ENCODE results near the gene VGLL3.
"Not testable (repeated sequence)": the region's sequence is repeated elsewhere in the genome, so short reads cannot be mapped to it uniquely, and the experiment has no call there.

VGLL3 gene

DNA sequence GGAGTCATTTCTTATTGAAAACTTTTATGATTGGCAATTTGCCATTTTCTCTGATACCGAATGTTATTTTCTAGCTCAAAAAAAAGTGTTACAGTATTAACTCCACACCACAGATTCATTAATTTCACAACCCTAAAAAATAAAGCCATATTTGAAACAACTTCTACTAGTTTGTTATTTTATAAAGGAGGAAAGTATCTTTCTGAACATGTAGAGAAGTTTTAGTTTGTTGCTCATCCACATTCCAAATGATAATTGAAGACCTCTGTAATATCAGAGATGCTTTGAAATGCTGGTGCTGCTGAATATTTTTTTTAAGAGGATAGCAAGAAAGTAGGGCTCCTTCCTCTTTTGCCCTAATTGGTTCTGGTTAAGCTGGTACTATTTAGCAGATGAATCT is 1.9 kb downstream of the VGLL3 start:
- DNase-seq: no peak

DNA sequence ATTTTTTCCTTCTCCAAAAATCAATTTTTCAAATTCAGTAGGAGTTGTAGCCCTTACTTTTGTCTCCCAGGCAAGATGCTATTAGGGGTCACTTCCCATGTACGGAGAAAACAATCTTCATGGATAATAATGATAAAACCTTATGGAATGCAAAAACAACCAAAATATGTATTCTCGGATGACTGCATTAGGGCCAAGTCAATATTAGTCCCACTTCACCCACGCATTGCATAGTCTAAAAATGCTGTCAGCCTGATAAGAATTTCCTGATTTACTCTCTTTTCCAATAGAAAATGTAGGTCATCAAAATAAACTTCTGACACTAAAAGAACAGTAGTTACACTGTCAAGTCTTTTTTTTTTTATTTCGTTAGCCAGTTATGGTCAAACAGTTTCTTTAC is 2.7 kb downstream of the VGLL3 start:
- DNase-seq: no peak

DNA sequence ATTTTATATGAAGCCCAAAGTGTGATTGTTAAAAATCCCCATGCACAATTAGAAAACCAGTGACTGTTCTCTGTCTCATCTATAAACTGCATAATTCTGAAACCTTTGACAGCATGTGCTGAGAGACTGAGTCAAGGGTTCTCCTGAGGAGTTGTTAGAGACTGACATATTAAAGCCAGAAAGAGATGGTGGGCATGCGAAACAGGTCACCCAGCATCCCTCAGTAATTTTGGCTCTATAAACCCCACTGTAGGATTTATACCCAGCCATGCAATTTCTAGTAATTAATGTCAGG is 3.6 kb downstream of the VGLL3 start:
- no peak for DNase-seq

DNA sequence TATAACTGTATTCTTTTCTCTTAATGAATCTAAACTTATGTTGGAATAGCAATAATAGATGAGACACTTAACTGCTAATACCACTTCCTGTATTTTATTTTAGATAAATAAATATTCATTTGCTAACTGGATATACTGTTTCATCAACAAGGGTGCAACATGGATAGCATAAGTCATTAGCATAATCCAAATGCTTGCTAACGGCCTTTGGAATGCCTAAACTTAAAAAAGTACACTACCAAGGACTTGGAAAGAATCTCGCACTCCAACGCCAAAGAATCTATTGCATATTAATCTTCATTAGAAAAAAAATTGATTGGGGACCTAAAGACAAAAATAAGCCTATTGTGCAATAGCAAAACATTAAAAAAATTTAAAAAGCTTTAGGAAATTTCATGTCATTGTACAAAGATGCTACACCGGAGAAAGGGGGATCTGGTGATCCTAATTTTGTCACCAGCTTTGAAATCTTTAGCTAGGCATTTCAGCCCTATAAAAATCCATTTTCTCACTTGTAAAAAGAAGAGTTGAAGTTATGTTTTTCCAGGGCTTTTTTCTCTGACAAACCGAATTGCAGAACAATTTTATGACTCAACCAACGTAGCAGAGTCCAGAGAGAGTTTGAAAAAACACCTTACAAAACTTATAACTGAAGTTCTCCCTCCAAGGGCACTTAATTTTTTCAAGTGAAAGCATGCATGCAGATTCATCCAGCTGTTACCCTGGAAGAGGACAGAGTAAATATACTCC is 4.1 kb downstream of the VGLL3 start:
- no peak for DNase-seq

DNA sequence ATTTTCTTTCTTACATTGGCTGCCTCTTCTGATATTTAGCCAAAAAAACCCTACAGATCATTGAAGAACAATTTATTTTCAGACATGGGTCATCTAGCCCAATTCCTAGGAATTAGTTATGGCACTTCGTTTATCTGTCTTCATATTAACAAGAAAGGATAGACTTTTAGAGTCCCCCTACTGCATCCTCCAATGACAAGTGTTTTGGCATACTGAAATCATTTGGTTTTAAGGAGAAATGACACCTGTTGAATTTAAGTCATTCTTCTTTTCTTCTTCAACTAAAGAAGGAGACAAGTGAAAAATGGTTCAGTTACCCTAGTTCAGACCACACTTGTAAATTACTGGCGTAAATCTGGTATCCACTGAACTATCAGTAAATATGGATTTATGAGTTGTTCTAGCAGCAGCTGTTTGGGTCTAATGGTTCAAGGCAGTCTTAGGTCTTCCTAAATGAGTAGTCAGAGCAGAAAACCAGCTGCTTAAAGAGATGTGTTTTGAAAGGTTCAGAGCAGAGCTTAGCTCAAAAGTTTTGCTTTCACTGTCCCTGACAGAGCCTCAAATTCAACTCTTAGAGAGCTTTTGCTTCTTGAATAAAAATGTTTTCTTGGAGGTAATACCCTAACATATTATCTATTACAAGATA is 5.6 kb downstream of the VGLL3 start:
- no peak for DNase-seq

DNA sequence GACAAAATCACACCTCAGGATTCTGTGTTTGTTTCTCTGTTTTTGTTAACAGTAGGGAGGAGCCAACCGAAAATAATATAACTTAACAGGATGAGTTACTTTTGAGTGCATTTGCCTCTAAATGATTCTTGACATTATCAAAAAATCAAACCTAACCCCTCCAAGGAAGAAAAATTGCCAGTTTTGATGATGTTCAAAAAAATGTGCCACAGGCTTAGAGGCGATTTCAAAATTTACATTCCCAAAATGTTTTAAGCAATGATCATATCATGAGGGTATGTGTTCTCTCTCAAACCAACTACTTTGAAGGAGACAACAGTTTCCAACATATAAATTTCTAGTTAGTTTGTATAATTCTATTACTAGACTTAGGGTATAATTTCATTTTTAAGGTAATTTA is 6.7 kb downstream of the VGLL3 start:
- no peak for DNase-seq

DNA sequence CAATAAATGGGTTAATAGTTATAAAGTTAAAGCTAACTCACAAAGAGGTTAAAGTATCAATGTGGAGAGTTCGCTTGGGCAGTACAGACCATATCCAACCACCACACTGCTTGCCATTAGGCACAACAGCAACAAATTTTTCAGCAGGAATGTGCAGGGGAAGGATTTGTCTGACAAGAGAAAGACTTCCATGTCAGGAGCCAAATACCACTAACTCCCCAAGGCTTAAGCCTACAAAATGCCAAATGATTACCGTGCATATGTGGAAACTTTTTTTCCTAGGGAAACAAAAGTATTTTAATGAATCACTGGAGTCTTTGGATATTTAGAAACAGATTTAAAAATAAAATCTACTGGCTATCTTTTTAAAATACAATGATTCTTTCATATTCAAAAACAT is 8.1 kb downstream of the VGLL3 start:
- DNase-seq: no peak

DNA sequence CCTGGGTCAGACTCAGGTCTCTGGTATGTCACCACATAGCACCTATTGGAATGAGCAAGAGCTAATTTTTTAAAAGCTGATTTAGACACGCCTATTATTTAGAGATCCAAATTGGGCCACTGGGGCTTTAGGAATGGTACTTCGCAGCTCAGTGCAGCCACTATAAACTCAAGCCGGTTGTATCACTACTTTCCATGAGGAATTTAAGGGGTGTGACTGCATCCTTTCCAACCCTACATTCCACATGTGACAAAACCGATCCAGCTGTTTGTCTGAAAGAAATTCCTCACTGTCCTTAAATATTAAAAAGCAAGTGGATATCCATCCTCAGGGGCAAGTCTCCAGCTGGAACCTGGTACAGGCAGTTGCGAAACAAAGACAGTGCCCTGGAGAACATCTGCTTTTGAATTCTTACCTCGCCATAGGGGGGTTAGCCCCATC is 12.8 kb downstream of the VGLL3 start:
- no peak for DNase-seq

DNA sequence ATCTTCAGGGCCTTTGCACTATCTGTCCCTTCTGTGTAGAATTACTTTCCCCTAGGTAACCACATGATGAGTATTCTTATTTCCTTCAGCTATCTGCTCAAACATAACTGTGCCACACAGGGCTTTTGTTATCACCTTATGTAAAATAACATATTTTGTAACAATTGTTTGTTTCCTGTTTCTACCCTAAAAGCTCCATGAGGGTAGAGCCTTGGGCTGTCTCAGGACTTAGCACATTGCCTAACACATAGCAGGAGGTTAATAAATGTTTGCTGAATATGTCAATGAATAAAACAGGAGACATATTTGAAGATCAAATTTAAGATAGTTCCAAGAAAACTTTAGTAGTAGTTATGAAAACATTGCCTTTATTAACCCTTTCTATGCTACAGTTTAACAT is 14.7 kb downstream of the VGLL3 start:
- DNase-seq: no peak

DNA sequence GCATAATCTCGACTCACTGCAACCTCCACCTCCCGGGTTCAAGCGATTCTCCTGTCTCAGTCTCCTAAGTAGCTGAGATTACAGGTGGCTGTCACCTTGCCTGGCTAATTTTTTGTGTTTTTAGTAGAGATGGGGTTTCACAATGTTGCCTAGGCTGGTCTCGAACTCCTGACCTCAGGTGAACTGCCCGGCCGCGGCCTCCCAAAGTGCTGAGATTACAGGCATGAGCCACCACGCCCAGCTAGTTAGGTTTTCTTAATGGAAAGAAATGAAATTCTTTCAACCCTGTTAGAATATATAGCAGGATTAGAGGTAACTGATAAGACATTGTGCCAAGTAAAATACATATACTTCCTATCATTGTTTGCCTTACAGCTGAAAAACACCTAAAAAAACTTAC is 16.8 kb downstream of the VGLL3 start:
- DNase-seq: not testable (repeated sequence)

DNA sequence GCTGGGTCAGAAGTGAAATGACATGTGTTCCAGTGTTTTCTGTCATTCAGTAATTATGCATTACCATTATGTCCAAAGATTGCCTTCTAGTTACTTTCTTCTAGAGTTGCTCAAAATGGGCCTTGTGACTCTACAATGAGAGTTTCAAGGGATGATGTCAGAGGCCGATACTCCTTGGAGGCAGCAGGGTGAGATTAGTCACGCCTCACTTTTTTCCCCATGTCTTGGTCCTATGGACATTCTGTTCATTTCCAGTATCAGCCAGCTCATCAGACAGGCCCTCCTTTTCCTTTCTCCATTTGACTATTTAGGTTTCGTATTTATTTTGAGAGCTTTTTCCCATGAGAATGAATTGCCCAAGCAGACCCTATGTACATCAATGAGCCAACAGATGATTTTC is 17.5 kb downstream of the VGLL3 start:
- DNase-seq: no peak

DNA sequence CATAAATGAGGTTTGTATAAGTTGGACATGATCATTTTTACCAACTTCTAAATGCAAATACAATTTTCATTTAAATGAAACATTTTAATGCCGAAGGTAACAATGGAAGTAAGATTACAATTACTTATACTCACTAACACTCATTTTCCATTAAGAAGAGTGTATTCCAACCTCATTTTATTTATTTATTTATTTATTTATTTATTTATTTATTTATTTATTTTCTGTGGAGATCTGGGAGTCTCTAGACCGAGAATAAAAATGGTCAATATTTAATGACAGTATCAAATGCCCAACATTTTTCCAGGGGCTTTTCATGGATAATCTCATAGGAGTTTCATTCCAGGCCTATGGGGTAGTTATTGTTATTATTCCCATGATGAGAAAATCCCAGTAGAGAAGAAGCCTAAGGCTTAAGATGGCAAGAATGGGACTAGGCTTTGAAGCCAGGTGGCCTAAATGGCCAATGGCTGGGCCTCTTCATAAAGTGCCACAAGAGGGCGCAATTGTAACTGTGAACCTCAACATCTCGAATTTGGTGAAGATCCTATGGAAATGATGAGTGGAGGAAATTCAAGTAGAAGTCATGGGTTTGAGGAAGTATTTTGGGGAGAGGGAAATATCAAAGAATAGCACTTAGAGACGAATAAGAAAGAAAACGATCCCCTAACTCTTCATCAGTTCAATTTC is 21.3 kb downstream of the VGLL3 start:
- peak in 1 of 2 experiments; percentile 43 for DNase-seq

DNA sequence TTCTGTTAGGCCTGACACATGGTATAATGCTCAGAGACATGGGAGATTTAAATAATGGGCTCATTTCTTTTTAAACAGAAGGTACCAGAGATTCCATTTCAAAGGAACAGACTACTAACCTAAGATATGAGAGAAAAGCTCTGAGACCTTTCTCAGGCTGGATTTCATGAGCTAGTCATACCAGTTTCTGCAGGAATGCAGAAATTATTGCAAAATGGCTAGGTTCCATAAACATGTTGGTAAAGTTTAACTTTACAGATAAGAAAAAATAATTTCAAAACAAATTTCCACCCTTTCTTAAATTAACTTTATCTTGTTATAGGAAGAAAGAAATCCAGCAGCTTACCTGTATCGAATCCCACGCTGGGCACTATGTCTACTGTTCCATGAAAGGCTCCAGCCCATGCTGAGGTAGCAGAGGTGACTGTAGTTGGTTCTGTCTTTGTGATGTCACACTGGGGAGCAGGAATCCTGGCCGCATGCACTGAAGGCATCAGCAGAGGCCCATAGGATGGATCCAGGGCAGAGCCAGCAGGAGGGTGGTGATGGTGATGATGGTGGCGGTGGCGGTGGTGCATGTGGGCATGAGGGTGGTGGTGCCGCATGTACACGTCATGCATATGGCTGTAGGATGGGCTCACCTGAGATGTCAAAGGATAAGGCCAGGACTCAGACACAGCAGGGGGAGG is 22.6 kb downstream of the VGLL3 start:
- no peak for DNase-seq

DNA sequence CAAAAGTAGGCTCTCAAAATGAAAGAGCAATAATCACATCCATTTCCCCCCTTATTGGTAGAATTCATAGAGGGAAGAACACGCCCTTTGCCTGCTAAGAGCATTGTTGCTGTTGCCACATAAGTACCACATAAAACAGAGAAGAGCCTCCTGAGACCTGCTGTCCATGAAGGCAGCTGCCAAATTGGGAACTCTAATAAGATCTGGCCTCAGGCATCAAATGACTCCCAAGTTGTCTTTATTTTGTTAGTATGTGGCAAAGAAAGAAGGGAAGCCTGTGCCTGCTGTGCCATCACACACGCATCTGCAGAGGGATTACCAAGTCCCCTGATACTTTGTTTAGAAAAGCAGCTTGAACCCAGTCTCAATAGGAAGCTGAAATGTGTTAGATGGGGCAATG is 23.9 kb downstream of the VGLL3 start:
- peak in 1 of 2 experiments; percentile 65 for DNase-seq

DNA sequence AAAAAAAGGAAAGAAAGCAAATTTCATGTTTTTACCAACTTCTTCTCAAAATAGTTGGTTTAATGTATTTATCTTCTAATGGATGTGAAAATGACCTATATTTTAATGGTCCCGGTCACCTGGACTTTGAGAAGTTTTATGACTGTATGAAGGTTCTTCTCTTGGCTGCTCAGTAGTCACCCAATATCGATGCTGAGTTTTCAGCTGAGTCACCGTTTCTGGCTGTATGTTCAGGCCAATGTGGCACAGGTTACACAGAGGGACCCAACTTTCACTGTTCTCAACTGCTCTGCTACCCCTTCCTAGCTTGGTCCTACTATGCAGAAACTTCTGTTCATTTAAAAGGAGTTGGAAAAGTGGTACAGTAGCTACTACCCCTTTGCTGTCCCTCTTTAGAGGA is 25.8 kb downstream of the VGLL3 start:
- DNase-seq: no peak

DNA sequence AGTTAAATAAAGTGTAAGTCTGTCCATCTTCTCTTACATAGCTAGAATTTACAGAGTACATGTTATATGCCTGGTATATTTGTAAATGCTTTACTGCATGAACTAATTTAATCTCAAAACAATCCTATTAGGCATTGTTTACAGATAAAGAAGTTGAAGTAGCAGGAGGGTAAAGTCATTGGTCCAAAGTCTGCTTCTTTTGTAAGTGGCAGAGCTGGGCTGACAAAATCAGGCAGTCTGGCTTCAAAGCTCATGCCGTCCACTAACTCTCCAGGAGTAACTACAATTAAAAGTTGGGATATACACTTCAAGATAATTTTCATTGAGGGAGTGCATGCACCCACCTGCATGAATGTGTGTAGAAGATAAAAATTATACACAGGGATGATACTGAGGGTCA is 27.3 kb downstream of the VGLL3 start:
- DNase-seq: no peak

DNA sequence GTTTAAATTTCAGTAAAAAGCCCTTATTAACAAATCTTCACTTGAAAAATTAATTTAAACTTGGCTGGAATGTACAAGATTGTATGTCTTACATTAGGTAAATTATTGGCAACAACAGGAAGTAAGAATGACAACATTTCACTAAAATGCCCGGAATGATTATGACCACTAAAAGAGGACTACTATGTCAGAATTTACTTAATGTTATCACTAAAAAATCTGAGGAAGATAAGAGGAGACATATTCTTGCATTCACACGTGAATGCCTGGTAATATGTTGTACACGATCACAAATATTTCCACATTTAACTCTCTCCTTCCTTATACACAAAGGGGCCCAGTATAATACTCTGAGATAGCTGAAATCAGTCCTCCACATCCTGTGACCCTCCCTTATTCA is 29.7 kb downstream of the VGLL3 start:
- no peak for DNase-seq

DNA sequence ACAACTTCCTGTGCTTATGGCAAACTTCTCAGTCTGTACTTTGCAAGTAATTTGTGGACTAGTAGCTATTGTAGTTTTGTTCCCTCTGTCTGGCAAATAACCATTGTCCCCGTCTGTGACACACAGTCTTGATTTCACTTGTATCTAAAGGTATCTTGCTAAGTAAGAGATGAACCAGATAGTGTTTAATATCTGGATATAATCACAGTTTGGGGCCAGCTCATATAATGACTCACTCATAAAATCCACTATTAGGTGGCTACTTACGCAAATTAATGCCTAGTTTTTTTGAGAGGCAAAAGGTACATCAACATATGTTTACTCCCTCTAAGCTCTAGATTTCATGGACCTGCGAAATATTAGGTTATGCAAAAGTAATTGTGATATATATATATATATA is 30.4 kb downstream of the VGLL3 start:
- DNase-seq: no peak

DNA sequence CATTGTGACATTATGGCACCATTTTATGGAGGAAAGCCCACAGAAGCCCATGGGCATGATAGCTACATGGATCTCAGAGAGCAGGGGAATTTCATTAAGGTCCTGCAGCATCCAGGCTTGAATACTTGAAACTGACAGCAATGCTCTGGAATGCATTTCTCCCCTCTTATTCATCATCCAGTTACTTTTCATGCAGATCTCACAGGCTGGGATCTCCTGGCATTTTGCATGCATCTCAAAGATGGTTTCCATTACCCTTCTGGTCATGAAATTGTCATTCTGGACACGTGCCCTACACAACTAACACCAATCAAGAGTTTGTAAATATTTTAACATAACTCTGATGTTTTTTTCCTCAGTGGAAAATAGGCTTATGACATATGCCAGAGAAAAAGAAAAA is 32.4 kb downstream of the VGLL3 start:
- no peak for DNase-seq

DNA sequence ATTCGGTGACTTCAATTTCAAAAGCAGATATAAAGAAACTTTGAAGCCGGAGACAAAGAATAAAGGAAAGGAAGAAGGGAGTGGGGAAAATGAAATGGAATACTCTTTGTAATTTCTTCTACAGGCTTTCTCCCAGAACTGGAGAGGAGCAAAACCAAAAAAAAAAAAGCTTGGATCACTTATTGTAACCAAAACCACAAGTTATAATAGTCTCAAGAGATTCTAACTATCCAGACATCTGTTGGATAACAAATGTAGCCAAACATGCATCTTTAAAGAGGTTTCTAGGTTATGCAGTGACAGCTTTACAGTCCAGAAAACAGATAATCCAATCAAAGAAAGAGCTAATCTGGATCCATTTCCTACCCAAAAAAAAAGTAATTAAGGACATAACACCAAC is 36.2 kb downstream of the VGLL3 start:
- DNase-seq: peak; percentile 16 to 81

DNA sequence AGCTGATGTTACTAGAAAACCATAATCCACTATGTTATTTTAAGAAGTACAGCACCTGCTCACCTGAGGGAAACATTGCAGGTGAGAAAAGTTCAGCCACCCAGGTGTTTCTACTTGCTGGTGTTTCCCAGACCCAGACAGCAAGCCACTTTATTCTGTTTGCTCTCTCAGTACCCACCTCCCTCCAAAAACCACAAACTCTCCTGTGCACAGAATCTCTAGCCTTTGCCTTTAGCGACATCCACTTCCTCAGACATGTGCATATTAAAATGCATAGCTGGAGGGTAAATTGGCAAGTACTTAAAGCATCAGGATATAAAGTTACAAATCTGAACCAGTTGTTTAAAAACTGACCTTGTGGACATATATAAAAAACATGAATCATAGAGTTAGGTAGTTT is 36.7 kb downstream of the VGLL3 start:
- DNase-seq: peak in 1 of 2 experiments; percentile 4

DNA sequence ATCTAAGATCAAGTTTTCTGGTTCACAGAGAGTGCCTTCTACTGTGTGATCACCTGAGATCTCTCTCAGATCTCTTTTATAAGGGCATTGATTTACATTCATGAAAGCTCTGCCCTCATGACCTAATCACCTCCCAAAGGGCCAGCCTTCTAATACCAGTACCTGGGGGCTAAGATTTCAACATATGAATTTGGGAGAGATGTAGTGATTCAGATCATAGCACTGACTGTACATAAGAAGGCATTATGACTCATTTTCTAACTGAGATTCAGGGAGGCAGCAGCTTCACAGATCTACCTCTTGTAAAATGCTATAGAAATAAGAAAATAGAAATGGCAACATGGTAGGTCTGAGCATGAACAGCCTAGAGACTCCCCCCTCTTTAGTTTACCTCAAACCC is 39.6 kb downstream of the VGLL3 start:
- DNase-seq: no peak

DNA sequence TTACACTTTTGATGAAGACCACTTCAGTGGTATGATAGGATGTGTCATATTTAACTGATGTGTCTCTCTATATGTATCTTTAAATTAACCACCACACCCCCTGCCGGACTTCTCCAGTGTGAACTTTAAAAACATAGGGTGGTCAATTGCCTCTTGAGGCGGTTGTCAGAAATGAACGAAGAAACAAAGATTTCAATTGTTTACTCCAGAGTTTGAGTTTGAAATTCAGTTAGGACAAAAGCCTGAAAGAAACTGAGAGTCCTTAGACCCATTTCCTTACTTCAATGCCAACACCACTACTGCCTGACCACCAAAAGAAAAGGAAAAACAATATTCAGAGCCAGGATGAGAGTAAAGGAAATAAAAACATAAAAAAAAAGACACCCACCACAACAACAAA is 40.2 kb downstream of the VGLL3 start:
- no peak for DNase-seq

DNA sequence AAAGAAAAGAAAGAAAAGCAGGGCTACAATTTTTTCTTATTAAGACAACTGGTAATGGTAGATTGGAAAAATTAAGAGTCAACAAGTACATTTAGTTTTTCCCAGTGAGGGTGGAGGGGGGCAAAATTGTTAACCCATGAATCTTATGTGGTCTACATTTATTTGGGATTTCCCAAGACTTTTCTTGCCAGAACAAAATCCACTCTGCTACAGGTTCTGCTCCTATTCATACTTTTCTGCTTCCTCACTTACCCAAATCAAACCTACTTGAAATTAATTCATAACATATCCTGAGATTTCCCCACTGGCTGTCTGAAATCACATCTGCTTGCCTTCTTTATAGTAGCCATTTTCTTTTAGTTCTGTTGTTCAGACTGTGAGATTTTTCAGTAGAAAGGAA is 41.1 kb downstream of the VGLL3 start:
- no peak for DNase-seq
